Right atrium auricular region (tissue), 2 donors: ENCODE results near the gene CUL9. TPM values are rescaled to one million over a fixed set of nuclear protein-coding genes. Genes with fewer than 3 reads are reported as not detected.
A peak's percentile ranks its signal among the peaks of the same experiment; 100 is the strongest.

Source experiments
- DNase-seq: peaks from one replicate; pipeline ENCODE4 v3.0.0-alpha.2; 2019; ENCODE audit warnings: low spot score
- H3K27ac ChIP-seq, 2 donors: fragments of 200-600 bp; sonication (generic); 1 replicate in 1 of 2; 2 replicates in 1 of 2; pipeline ENCODE4 v1.5.1; 2016 to 2019
- H3K27me3 ChIP-seq, 2 donors: fragments of 200-600 bp; sonication (generic); one replicate each; pipeline versions ENCODE4 v1.5.1 to v1.6.0; 2017 to 2019
- H3K36me3 ChIP-seq: fragments of 200-600 bp; sonication (generic); one replicate; pipeline ENCODE4 v1.5.1; 2016
- H3K4me1 ChIP-seq, 2 donors: fragments of 200-600 bp; sonication (generic); one replicate each; pipeline versions ENCODE4 v1.5.1 to v1.6.0; 2017 to 2019
- H3K4me3 ChIP-seq, 2 donors: fragments of 200-600 bp; sonication (generic); 1 replicate in 1 of 2; 2 replicates in 1 of 2; pipeline ENCODE4 v1.5.1; 2017 to 2019; ENCODE audit warnings: mild to moderate bottlenecking in 1 of 2, moderate library complexity in 1 of 2
- H3K9me3 ChIP-seq, 2 donors: fragments of 200-600 bp; sonication (generic); one replicate each; pipeline ENCODE4 v1.5.1; 2019
- CTCF ChIP-seq, 2 donors: fragments of 200-600 bp; sonication (generic); IDR thresholded peaks; one replicate each; pipeline ENCODE4 v1.5.1; 2019; ENCODE audit warnings: antibody characterized with exemption in 2 of 2
- total RNA-seq, 2 donors: library from RNA; depleted of rRNA; stranded (reverse); fragments of >200 nt; gene quantifications; one replicate each; pipeline ENCODE4 v1.1.0, GENCODE V29; 2016

The CUL9 gene
- total RNA-seq, 2 donors from 2014 or later = 11.0 to 16.8 TPM

DNA sequence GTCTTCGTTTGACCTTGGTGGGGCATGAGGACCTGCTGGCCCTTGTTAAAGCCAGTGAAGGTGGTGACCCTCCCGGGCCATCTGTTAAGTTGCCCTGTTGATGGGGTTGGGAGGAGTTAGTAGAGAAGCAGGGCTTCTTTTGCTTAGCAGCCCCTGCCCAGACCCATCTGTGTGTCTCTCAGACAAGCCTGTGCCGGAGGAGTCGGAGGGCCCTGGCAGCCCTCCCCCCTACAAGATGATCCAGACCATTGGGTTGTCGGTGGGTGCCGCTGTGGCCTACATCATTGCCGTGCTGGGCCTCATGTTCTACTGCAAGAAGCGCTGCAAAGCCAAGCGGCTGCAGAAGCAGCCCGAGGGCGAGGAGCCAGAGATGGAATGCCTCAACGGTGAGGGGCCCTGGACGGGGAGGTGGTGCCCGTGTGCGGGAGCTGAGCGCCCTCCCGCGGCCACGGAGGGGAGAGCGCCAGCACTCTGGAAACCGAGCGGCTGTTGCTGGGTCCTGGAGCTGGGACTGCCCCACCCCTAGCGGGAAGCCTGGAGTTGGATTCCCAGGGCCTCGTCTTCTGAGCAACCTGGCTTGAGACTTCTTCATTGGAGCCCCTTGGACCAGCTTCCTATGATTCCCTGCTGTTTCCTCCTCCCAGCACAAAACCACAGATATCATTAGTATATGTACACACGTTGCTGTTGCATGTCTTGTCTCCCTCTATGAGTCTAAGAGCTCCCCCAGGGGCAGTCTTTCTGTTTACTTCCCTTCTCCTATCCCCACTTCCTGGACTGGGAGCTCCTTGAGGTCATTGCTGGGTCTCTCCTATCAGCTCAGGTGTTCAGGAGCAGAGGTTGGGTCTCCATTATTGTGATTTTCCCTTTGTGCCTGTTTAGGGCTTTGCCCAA, 38.5 kb upstream of the CUL9 start:
- no peaks in the 10 kb centered on the region for H3K36me3 ChIP-seq
- H3K4me3 ChIP-seq = peak overlapping the region in 1 of 2 donors; percentile 12
- DNase-seq = peak; percentile 88
- peaks cover 0 to 14% of the 10 kb centered on the region in 2 donors for H3K4me1 ChIP-seq
- TF ChIP-seq CTCF (IDR thresholded peaks at IDR 0.05) = peak; percentile 91 to 97
- H3K27me3 ChIP-seq = no peaks in the 10 kb centered on the region
- H3K27ac ChIP-seq = peak overlapping the region; percentile 33 to 37
- no peaks in the 10 kb centered on the region for H3K9me3 ChIP-seq

DNA sequence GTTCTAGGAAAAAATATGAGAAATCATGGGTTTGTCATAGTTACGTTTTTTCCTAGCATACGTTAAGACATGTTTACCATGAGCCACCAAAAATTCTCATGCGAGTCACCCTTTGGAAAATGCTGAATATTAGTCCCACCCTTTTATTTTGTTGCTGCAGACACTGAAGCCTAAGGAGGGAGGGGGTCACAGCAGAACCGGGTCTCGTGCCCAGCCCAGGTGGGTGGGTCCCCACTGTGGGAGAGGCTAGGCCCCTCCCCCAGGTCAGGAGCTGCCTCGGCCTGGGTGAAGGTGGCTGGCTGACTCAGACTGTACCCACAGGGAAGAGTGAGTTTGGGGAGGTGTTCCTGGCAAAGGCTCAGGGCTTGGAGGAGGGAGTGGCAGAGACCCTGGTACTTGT, 37.1 kb upstream of the CUL9 start:
- no peaks in the 10 kb centered on the region for H3K36me3 ChIP-seq
- H3K27ac ChIP-seq = no peak overlapping the region
- H3K4me1 ChIP-seq = peaks cover 0 to 14% of the 10 kb centered on the region in 2 donors
- H3K4me3 ChIP-seq = no peak overlapping the region
- no peaks in the 10 kb centered on the region for H3K9me3 ChIP-seq
- no peak for DNase-seq
- no peak for TF ChIP-seq CTCF (IDR thresholded peaks at IDR 0.05)
- H3K27me3 ChIP-seq = no peaks in the 10 kb centered on the region

DNA sequence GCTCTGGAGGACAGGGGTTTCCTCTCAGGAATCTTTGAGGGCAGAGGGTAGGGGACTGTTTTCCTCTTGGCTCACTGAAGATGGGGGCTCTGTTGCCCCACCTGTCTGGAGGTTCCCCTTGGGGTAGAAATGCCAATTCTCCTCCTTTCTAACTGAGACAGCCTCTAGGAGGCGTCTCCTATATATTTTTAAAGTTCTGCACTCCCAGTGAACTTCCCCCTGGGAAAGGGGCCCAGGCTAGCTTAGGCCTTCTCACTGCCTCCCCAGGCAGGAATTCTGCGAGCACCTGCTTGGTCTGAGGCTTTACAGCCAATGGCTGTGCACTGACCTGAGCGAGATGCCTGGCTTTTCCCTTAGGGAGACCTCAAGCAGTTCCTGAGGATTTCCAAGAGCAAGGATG, 35.7 kb upstream of the CUL9 start:
- no peak for DNase-seq
- no peaks in the 10 kb centered on the region for H3K36me3 ChIP-seq
- H3K4me3 ChIP-seq = no peak overlapping the region
- no peaks in the 10 kb centered on the region for H3K27me3 ChIP-seq
- H3K9me3 ChIP-seq = no peaks in the 10 kb centered on the region
- TF ChIP-seq CTCF (IDR thresholded peaks at IDR 0.05) = no peak
- no peak overlapping the region for H3K27ac ChIP-seq
- H3K4me1 ChIP-seq = peaks cover 0 to 14% of the 10 kb centered on the region in 2 donors

DNA sequence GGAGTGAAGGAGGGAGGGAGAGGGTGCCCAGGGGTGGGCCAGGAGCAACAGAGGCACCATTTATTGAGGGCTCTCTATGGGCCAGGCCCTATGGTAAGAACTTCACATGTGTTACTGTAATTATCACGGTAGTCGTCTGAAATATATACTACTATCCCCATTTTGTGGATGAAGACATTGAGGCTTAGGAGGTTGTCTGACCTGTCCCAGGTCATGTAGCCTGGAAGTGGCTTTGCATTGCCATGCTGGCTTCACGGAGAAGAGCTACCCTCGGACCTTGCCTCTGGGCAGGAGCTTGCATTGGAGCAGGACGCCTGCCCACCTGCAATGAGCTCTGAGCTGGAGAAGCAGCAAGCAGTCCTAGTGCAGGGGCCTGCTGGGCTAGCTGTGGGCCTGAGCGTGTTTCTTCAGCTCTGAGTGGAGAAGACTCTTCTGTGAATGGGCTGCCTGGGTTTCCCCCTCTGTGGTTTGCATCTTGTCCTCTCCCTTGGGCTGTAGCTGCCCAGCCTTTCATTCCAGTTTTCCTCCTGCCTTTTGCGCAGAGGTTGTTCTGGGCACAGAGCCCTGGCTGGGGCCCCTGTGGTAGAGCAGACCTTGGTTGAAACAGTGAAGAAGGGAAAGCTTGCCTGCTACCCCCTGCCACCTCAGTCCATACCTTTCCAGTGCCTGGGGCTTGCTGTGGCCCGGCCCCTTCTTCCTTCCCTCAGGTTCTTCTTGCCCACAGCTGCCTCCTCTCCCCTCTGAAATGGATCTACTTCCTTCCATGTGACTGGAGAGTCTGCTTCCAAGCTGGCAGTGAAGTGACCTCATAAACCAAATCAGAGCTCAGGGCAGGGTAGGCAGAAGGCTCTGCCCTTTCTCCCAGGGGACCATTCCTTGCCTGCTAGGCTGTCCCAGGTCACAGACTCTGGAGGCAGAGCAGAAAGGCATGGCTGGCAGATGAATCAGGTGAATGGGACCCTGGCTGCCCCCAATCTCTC, 35.0 kb upstream of the CUL9 start:
- DNase-seq = no peak
- Histone ChIP-seq H3K27ac (no peak overlapping the region), H3K9me3 (no peaks in the 10 kb centered on the region), H3K4me1 (peaks cover 0 to 14% of the 10 kb centered on the region in 2 donors), H3K4me3 (no peak overlapping the region), H3K27me3 (no peaks in the 10 kb centered on the region), H3K36me3 (no peaks in the 10 kb centered on the region)
- TF ChIP-seq CTCF (IDR thresholded peaks at IDR 0.05) = no peak

DNA sequence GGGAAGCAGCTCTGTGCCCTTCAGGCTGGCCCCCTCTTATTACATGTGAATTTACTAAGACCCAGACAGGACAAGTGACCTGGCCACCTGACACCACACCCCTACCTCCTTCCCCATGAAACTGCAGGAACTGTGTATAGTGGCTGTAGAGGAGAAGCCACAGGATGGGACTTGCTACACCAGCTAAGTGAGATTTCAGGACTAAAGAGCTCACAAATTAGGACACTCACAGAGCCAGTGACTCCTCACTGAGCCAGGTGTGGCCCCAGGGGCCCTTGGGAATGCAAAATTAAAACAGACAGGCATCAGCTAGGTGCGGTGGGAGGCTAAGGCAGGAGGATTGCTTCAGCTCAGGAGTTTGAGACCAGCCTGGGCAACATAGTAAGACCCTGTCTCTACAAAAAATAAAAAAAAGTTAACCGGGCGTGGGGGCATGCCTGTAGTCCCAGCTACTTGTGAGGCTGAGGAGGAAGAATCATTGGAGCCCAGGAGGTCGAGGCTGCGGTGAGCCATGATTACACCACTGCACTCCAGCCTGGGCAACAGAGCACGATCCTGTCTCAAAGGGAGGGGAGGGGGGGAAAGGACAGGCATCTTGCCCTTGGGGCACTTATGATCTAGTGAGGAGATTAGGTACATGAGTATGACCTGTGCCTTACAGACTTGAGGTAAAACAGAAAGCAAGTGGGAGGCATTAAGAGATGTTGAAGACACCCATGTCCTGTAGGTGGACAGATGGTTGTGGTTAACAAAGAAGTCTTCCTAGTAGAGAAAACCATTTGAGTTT, 34.1 kb upstream of the CUL9 start:
- peaks cover 0 to 11% of the 10 kb centered on the region in 2 donors for H3K4me1 ChIP-seq
- no peaks in the 10 kb centered on the region for H3K9me3 ChIP-seq
- H3K27ac ChIP-seq = no peak overlapping the region
- no peaks in the 10 kb centered on the region for H3K36me3 ChIP-seq
- TF ChIP-seq CTCF (IDR thresholded peaks at IDR 0.05) = no peak
- no peaks in the 10 kb centered on the region for H3K27me3 ChIP-seq
- H3K4me3 ChIP-seq = no peak overlapping the region
- DNase-seq = no peak
